GM12878 (cell line): ENCODE results near the gene IRS2. TPM values are rescaled to one million over a fixed set of nuclear protein-coding genes. Genes with fewer than 3 reads are reported as not detected.

Experiments
- ATAC-seq: fragments of 200-7000 bp; cut with Tn5 transposase; 3 replicates; pipeline ENCODE4 v1.9.1; 2020; ENCODE audit warnings: mild to moderate bottlenecking, moderate library complexity
- BruUV-seq: library from RNA; stranded (reverse); fragments of 400-500 nt; replicated peaks from 2 replicates; lab custom pipeline; 2021; lab: Mats Ljungman, UMichigan
- CTCF ChIA-PET: fragments of 300-600 bp; sonication (Branson Sonifier 250); formaldehyde crosslinking; extraction: SDS; loops from one replicate; lab custom pipeline; 2021; ENCODE audit warnings: inconsistent platforms; lab: Yijun Ruan, JAX
- POLR2A ChIA-PET: fragments of 350-600 bp; formaldehyde crosslinking; extraction: SDS; loops from one replicate; lab custom pipeline; 2021; ENCODE audit warnings: inconsistent platforms; lab: Charles Lee
- RAD21 ChIA-PET: fragments of 300-600 bp; sonication (Branson Sonifier 250); formaldehyde crosslinking; loops from one replicate; lab custom pipeline; 2023; ENCODE audit warnings: antibody characterized with exemption; ENCODE audit not compliant: unreplicated experiment; lab: Charles Lee
- SMC1A ChIA-PET: fragments of 300-600 bp; sonication (Branson Sonifier 250); formaldehyde crosslinking; loops from one replicate; lab custom pipeline; 2023; ENCODE audit not compliant: unreplicated experiment, uncharacterized antibody; lab: Charles Lee
- DNase-seq: peaks from one replicate; pipeline ENCODE4 v3.0.0-alpha.2; 2011; ENCODE audit warnings: low read depth, low spot score
- FAIRE-seq: peaks from 3 replicates; lab custom pipeline; 2011; peaks lifted over from hg19 to GRCh38; lab: Jason Lieb, UNC
- H2AFZ ChIP-seq: 2 replicates; pipeline ENCODE4 v1.6.0; 2011; ENCODE audit warnings: low read depth, low read length, control low read depth; ENCODE audit not compliant: control insufficient read depth
- H3K27ac ChIP-seq: 2 replicates; pipeline ENCODE4 v1.5.1; 2011; ENCODE audit warnings: control low read depth; ENCODE audit not compliant: control insufficient read depth, insufficient read depth
- H3K27me3 ChIP-seq, 2 experiments: replicated peaks in 1 of 2; 2 replicates each; pipeline versions ENCODE4 v1.6.0 to v1.6.1; 2011; ENCODE audit warnings: low read length in 1 of 2; ENCODE audit not compliant: control insufficient read depth in 2 of 2, insufficient read depth in 2 of 2
- H3K36me3 ChIP-seq, 2 experiments: 2 replicates each; pipeline ENCODE4 v1.5.1; 2011; ENCODE audit warnings: low read length in 1 of 2; ENCODE audit not compliant: control insufficient read depth in 2 of 2, insufficient read depth in 2 of 2
- H3K4me1 ChIP-seq: 2 replicates; pipeline ENCODE4 v1.6.1; 2011; ENCODE audit warnings: mild to moderate bottlenecking, low read length, moderate library complexity, mixed read lengths; ENCODE audit not compliant: control insufficient read depth, insufficient read depth
- H3K4me2 ChIP-seq: 2 replicates; pipeline ENCODE4 v1.6.0; 2011; ENCODE audit warnings: control low read depth; ENCODE audit not compliant: control insufficient read depth, insufficient read depth
- H3K4me3 ChIP-seq: fragments of 200-600 bp; sonication (generic); 2 replicates; pipeline ENCODE4 v1.5.1; 2016
- H3K79me2 ChIP-seq: 2 replicates; pipeline ENCODE4 v1.6.0; 2011; ENCODE audit warnings: low read length; ENCODE audit not compliant: control insufficient read depth, insufficient read depth
- H3K9ac ChIP-seq: 2 replicates; pipeline ENCODE4 v1.8.0; 2011; ENCODE audit warnings: low read length, control low read depth, mixed read lengths; ENCODE audit not compliant: control insufficient read depth, insufficient read depth
- H3K9me3 ChIP-seq: replicated peaks from 3 replicates; pipeline ENCODE4 v1.5.1; 2011; ENCODE audit warnings: mild to moderate bottlenecking, low read length; ENCODE audit not compliant: control insufficient read depth, insufficient read depth
- H4K20me1 ChIP-seq: 2 replicates; pipeline ENCODE4 v1.6.0; 2011; ENCODE audit not compliant: control insufficient read depth, insufficient read depth
- BHLHE40 ChIP-seq, 2 experiments: fragments of 450-650 bp in 1 of 2; IDR thresholded peaks; 2 replicates each; pipeline ENCODE4 v1.6.1; 2011 to 2017; ENCODE audit warnings: low read depth in 2 of 2, borderline replicate concordance in 1 of 2, improper control_type of control experiment in 1 of 2, low read length in 1 of 2, mild to moderate bottlenecking in 1 of 2
- CEBPZ ChIP-seq: fragments of 150-350 bp; IDR thresholded peaks from 2 replicates; pipeline ENCODE4 v1.6.1; 2016; ENCODE audit warnings: low read depth, low read length
- CHD1 ChIP-seq: IDR thresholded peaks from 2 replicates; pipeline ENCODE4 v1.6.1; 2012; ENCODE audit warnings: low read depth, low read length, improper control_type of control experiment
- EED ChIP-seq: sonication (generic); IDR thresholded peaks from 2 replicates; pipeline ENCODE4 v1.6.1; 2016; ENCODE audit warnings: antibody characterized with exemption, low read depth
- FOXM1 ChIP-seq: IDR thresholded peaks from 2 replicates; pipeline ENCODE4 v1.6.1; 2012; ENCODE audit warnings: low read depth, mild to moderate bottlenecking, inconsistent platforms, low read length, moderate library complexity
- IKZF2 ChIP-seq, 2 experiments: fragments of 450-650 bp; IDR thresholded peaks; 2 replicates each; pipeline ENCODE4 v1.6.1; 2017; ENCODE audit warnings: mild to moderate bottlenecking in 2 of 2, moderate library complexity in 2 of 2
- MEF2B ChIP-seq: fragments of 450-650 bp; IDR thresholded peaks from 2 replicates; pipeline ENCODE4 v1.6.1; 2018; ENCODE audit warnings: mild to moderate bottlenecking, moderate library complexity; ENCODE audit not compliant: partially characterized antibody, poor library complexity, severe bottlenecking
- NFXL1 ChIP-seq: fragments of 450-650 bp; IDR thresholded peaks from 2 replicates; pipeline ENCODE4 v1.6.1; 2017; ENCODE audit warnings: antibody characterized with exemption, mild to moderate bottlenecking, borderline replicate concordance
- PAX5 ChIP-seq: IDR thresholded peaks from 2 replicates; pipeline ENCODE4 v1.6.1; 2011; ENCODE audit warnings: low read depth, low read length, borderline replicate concordance
- WRNIP1 ChIP-seq: IDR thresholded peaks from 2 replicates; pipeline ENCODE4 v1.6.1; 2011; ENCODE audit warnings: low read depth, low read length, improper control_type of control experiment, borderline replicate concordance
- YBX1 ChIP-seq: fragments of 450-650 bp; IDR thresholded peaks from 2 replicates; pipeline ENCODE4 v1.6.1; 2016; ENCODE audit warnings: antibody characterized with exemption
- ZZZ3 ChIP-seq: IDR thresholded peaks from 2 replicates; pipeline ENCODE4 v1.6.1; 2011; ENCODE audit warnings: low read depth; ENCODE audit not compliant: control insufficient read depth, insufficient read length
- WGBS: methylation state at CpG from one replicate; pipeline ENCODE4 v1.1.6; 2016; ENCODE audit warnings: low lambda C conversion rate; ENCODE audit not compliant: insufficient replicate concordance, insufficient coverage; ENCODE audit errors: missing lambda C conversion rate; 5-methylcytosine and 5-hydroxymethylcytosine counted together
- in situ Hi-C: fragments of 300-500 bp; cut with MboI; formaldehyde crosslinking; loops from 9 replicates; pipeline ENCODE4 v1.14.3; 2018; ENCODE audit warnings: mixed read lengths
- intact Hi-C: fragments of 100-400 bp; cut with micrococcal nuclease; formaldehyde crosslinking; loops from one replicate; pipeline ENCODE4 v1.14.2; 2022; ENCODE audit not compliant: unreplicated experiment
- polyA plus RNA-seq, 11 experiments: library from polyadenylated mRNA; depleted of rRNA in 4 of 11; unstranded in 6 of 11; stranded (reverse) in 5 of 11; fragments of >200 nt; fragmentation: Nextera tagmentation in 4 of 11; fragmentation: Illumina TruSeq in 1 of 11; extraction: Ambion mirVana in 4 of 11; extraction: Trizol in 1 of 11; gene quantifications; 1 replicate in 1 of 11; 2 replicates in 10 of 11; pipeline versions ENCODE4 v1.2.1 to v1.2.3, GENCODE V29; 2011 to 2016; ENCODE audit warnings: inconsistent platforms in 2 of 11, missing spikeins in 2 of 11, low read depth in 1 of 11
- total RNA-seq, 4 experiments: library from RNA; depleted of rRNA in 3 of 4; stranded (reverse); fragments of >200 nt in 3 of 4; fragmentation: Illumina TruSeq in 1 of 4; extraction: Trizol in 1 of 4; gene quantifications; 2 replicates each; pipeline versions ENCODE4 v1.2.1 to v1.2.3, GENCODE V29; 2013 to 2021
- TF ChIP-seq, protein P1 (sequence below): fragments of 450-650 bp; IDR thresholded peaks from 2 replicates; pipeline ENCODE4 v1.6.1; 2016; ENCODE audit warnings: mild to moderate bottlenecking
- TF ChIP-seq, protein P2 (sequence below): IDR thresholded peaks from 2 replicates; pipeline ENCODE4 v1.6.1; 2011; ENCODE audit warnings: borderline replicate concordance, low read depth, mild to moderate bottlenecking, moderate library complexity, mixed read lengths, low read length; ENCODE audit not compliant: insufficient read depth; ENCODE audit errors: extremely low read length

Gene IRS2
- total and polyA plus RNA-seq, 10 of the 15 experiments (the other 5 are each of a cell fraction or from before 2014, with no cell fraction given) = 0.01 to 0.31 (median 0.07) TPM; not detected in 6

GRCh38 chr13:109761695-109762094 lies 24.7 kb downstream of the IRS2 start:
- CTCF ChIA-PET = no interaction called here
- WGBS = 9% methylated on average over 1 of the region's 1 CpG

DNA sequence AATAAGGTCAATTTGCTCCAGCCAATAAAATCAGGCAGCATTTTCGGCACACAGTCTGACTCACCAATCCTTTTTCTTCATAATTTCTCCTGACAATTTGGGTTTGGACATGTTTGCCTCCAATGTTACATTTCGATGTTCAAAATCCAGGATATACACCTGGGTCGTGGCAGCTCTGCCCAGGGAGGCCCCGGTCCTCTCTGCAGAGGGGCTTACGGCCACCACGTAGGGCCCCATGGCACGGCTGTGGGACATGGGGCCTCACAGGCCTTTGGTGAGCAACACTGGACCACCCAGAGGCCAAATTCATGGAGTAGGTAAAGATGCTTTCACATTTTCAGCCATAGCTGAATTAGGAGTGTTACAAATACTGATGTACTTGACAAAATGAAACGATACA lies 25.4 kb downstream of the IRS2 start:
- Histone ChIP-seq H3K9ac (no peak overlapping the region), H3K9me3 (no peaks in the 10 kb centered on the region), H3K4me3 (no peak overlapping the region), H3K4me1 (no peaks in the 10 kb centered on the region), H2AFZ (no peak overlapping the region), H3K27me3 (peaks cover 0 to 4% of the 10 kb centered on the region in 2 experiments; a peak in 1 of 4 replicates), H3K79me2 (no peaks in the 10 kb centered on the region), H3K27ac (no peak overlapping the region), H3K36me3 (no peaks in the 10 kb centered on the region), H3K4me2 (no peak overlapping the region), H4K20me1 (no peaks in the 10 kb centered on the region)
- DNase-seq (no peak), ATAC-seq (no peak), FAIRE-seq (no peak)
- BruUV-seq = no TSS peak
- RAD21 ChIA-PET = no interaction called here
- SMC1A ChIA-PET = no interaction called here
- POLR2A ChIA-PET = no interaction called here
- intact Hi-C loops = no loop called here
- WGBS = 30% methylated on average over 8 of the region's 8 CpGs
- in situ Hi-C loops = no loop called here
- CTCF ChIA-PET = interaction anchor here (0.7 kb wide), 1 partner anchor 1458 kb away, joined by 3 read pairs; no protein-coding TSS in a partner anchor
- TF ChIP-seq CEBPZ (no peak), ZZZ3 (no peak), WRNIP1 (no peak), EED (no peak), PAX5 (no peak), FOXM1 (no peak), YBX1 (no peak), NFXL1 (no peak), CHD1 (no peak)
- TF ChIP-seq, protein P1, sequence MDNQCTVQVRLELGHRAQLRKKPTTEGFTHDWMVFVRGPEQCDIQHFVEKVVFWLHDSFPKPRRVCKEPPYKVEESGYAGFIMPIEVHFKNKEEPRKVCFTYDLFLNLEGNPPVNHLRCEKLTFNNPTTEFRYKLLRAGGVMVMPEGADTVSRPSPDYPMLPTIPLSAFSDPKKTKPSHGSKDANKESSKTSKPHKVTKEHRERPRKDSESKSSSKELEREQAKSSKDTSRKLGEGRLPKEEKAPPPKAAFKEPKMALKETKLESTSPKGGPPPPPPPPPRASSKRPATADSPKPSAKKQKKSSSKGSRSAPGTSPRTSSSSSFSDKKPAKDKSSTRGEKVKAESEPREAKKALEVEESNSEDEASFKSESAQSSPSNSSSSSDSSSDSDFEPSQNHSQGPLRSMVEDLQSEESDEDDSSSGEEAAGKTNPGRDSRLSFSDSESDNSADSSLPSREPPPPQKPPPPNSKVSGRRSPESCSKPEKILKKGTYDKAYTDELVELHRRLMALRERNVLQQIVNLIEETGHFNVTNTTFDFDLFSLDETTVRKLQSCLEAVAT = no peak

More at GRCh38 chr13:109761695-109762094, 24.7 kb downstream of the IRS2 start:
- Histone ChIP-seq H3K9me3 (no peaks in the 10 kb centered on the region), H3K4me3 (no peak overlapping the region), H3K4me1 (no peaks in the 10 kb centered on the region), H3K36me3 (no peaks in the 10 kb centered on the region), H3K27ac (no peak overlapping the region), H3K9ac (no peak overlapping the region), H4K20me1 (no peaks in the 10 kb centered on the region), H3K27me3 (peaks cover 0 to 4% of the 10 kb centered on the region in 2 experiments; a peak in 1 of 4 replicates), H3K4me2 (no peak overlapping the region), H3K79me2 (no peaks in the 10 kb centered on the region), H2AFZ (no peak overlapping the region)
- SMC1A ChIA-PET = interaction anchor here (0.6 kb wide), 1 partner anchor 669 kb away, joined by 3 read pairs; no protein-coding TSS in a partner anchor
- intact Hi-C loops (no loop called here), in situ Hi-C loops (no loop called here)
- ATAC-seq (no peak), DNase-seq (no peak), FAIRE-seq (no peak)
- TF ChIP-seq, protein P2, sequence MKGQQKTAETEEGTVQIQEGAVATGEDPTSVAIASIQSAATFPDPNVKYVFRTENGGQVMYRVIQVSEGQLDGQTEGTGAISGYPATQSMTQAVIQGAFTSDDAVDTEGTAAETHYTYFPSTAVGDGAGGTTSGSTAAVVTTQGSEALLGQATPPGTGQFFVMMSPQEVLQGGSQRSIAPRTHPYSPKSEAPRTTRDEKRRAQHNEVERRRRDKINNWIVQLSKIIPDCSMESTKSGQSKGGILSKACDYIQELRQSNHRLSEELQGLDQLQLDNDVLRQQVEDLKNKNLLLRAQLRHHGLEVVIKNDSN = no peak
- TF ChIP-seq MEF2B (no peak), BHLHE40 (IDR thresholded peaks at IDR 0.05; ENCODE audit: borderline replicate concordance in 1 of 2, low read depth in 2 of 2, low read length in 1 of 2) (no peak), PAX5 (no peak), IKZF2 (IDR thresholded peaks at IDR 0.05) (no peak)
- POLR2A ChIA-PET = no interaction called here
- no TSS peak for BruUV-seq
- RAD21 ChIA-PET = no interaction called here
